ENCODE data around the gene UBE4A.

UBE4A gene

GRCh38 chr11:118322721-118323120 lies 36.7 kb upstream of the UBE4A start:
- TF ChIP-seq CTCF (IDR thresholded peaks at IDR 0.05; ENCODE audit: extremely low read depth, insufficient read depth, missing control alignments): no peak
- DNase-seq (ENCODE audit: low spot score): no peak
- in situ Hi-C loops (cut with MboI; ENCODE audit: low pct_unique_long_range_greater_than_20kb, low sequenced_read_pairs, unreplicated experiment): no loop called here

GRCh38 chr11:118325283-118325682 lies 34.1 kb upstream of the UBE4A start:
- TF ChIP-seq CTCF (IDR thresholded peaks at IDR 0.05; ENCODE audit: extremely low read depth, insufficient read depth, missing control alignments): no peak
- no peak for DNase-seq (ENCODE audit: low spot score)
- in situ Hi-C loops (cut with MboI; ENCODE audit: low pct_unique_long_range_greater_than_20kb, low sequenced_read_pairs, unreplicated experiment): no loop called here

GRCh38 chr11:118328745-118329144 lies 30.7 kb upstream of the UBE4A start:
- no peak for TF ChIP-seq CTCF (IDR thresholded peaks at IDR 0.05; ENCODE audit: extremely low read depth, insufficient read depth, missing control alignments)
- in situ Hi-C loops (cut with MboI; ENCODE audit: low pct_unique_long_range_greater_than_20kb, low sequenced_read_pairs, unreplicated experiment): no loop called here
- DNase-seq (ENCODE audit: low spot score): no peak

- no peak for TF ChIP-seq CTCF (IDR thresholded peaks at IDR 0.05; ENCODE audit: extremely low read depth, insufficient read depth, missing control alignments)
- in situ Hi-C loops (cut with MboI; ENCODE audit: low pct_unique_long_range_greater_than_20kb, low sequenced_read_pairs, unreplicated experiment): no loop called here
- no peak for DNase-seq (ENCODE audit: low spot score)
Observed at GRCh38 chr11:118334745-118335144, 24.7 kb upstream of the UBE4A start.

GRCh38 chr11:118338637-118339061 lies 20.8 kb upstream of the UBE4A start:
- in situ Hi-C loops (cut with MboI; ENCODE audit: low pct_unique_long_range_greater_than_20kb, low sequenced_read_pairs, unreplicated experiment): no loop called here
- DNase-seq (ENCODE audit: low spot score): peak; percentile 60
- no peak for TF ChIP-seq CTCF (IDR thresholded peaks at IDR 0.05; ENCODE audit: extremely low read depth, insufficient read depth, missing control alignments)

GRCh38 chr11:118339281-118339961 lies 20.0 kb upstream of the UBE4A start:
- in situ Hi-C loops (cut with MboI; ENCODE audit: low pct_unique_long_range_greater_than_20kb, low sequenced_read_pairs, unreplicated experiment): no loop called here
- no peak for TF ChIP-seq CTCF (IDR thresholded peaks at IDR 0.05; ENCODE audit: extremely low read depth, insufficient read depth, missing control alignments)
- DNase-seq (ENCODE audit: low spot score): no peak
